ENCODE measurements around the gene EFCC1. TPM values are rescaled to one million over a fixed set of nuclear protein-coding genes. Genes with fewer than 3 reads are reported as not detected.

EFCC1 gene
- total RNA-seq, 1 experiment from 2014 or later = 0.24 TPM

- no peaks in the 10 kb centered on the region for H4K20me1 ChIP-seq (ENCODE audit: insufficient read depth)
- H3F3A ChIP-seq (ENCODE audit: insufficient read depth, low read depth) = no peaks in the 10 kb centered on the region
- no peaks in the 10 kb centered on the region for H3K79me2 ChIP-seq (ENCODE audit: low read depth)
- DNase-seq = no peak
- no peak overlapping the region for H3K4me3 ChIP-seq
- CTCF ChIA-PET = interaction anchor here (1.3 kb wide), 1 partner anchor 12 kb away, joined by 11 read pairs; no protein-coding TSS in a partner anchor
- H3K4me1 ChIP-seq (replicated peaks; ENCODE audit: insufficient read depth) = no peaks in the 10 kb centered on the region
- POLR2A ChIA-PET (ENCODE audit: unreplicated experiment) = interaction anchor here (0.6 kb wide), 1 partner anchor 226 kb away, joined by 3 read pairs; no protein-coding TSS in a partner anchor
- 0 out of 2 replicates have a peak, but pooled peaks cover 5% of the 10 kb centered on the region for H3K27me3 ChIP-seq (ENCODE audit: insufficient read depth, low read depth)
- no peaks in the 10 kb centered on the region for H3K9me3 ChIP-seq (ENCODE audit: insufficient read depth, low read depth)
- H3K36me3 ChIP-seq (ENCODE audit: low read depth) = no peaks in the 10 kb centered on the region
- no peaks in the 10 kb centered on the region for H3K9me2 ChIP-seq (ENCODE audit: insufficient read depth)
- intact Hi-C loops (cut with micrococcal nuclease; ENCODE audit: unreplicated experiment) = loop anchor here (2.0 kb wide), 1 partner anchor 48 kb away; no protein-coding TSS in a partner anchor
- H2AFZ ChIP-seq = no peak overlapping the region
- no TSS peak for BruUV-seq (replicated peaks)
- no peak for TF ChIP-seq CTCF (conservative IDR thresholded peaks at IDR 0.05)
- TF ChIP-seq EZH2 (IDR thresholded peaks at IDR 0.05; ENCODE audit: low read depth) = no peak
- no peak overlapping the region for H3K27ac ChIP-seq
- no peak overlapping the region for H3K4me2 ChIP-seq
These were observed 3.7 kb downstream of the EFCC1 start for GRCh38 chr3:129004639-129005295.

- no peaks in the 10 kb centered on the region for H3K4me1 ChIP-seq (replicated peaks; ENCODE audit: insufficient read depth)
- no peak overlapping the region for H3K27ac ChIP-seq
- H3K79me2 ChIP-seq (ENCODE audit: low read depth) = no peaks in the 10 kb centered on the region
- no peak for TF ChIP-seq CTCF (conservative IDR thresholded peaks at IDR 0.05)
- ChIA-PET CTCF (no interaction called here), POLR2A (ENCODE audit: unreplicated experiment) (no interaction called here)
- BruUV-seq (replicated peaks) = no TSS peak
- intact Hi-C loops (cut with micrococcal nuclease; ENCODE audit: unreplicated experiment) = loop anchor here (2.0 kb wide), 1 partner anchor 47 kb away; no protein-coding TSS in a partner anchor
- no peak for DNase-seq
- H3K27me3 ChIP-seq (ENCODE audit: insufficient read depth, low read depth) = 0 out of 2 replicates have a peak, but pooled peaks cover 5% of the 10 kb centered on the region
- no peak overlapping the region for H3K4me3 ChIP-seq
- no peaks in the 10 kb centered on the region for H3K9me2 ChIP-seq (ENCODE audit: insufficient read depth)
- H3K4me2 ChIP-seq = no peak overlapping the region
- H2AFZ ChIP-seq = no peak overlapping the region
- no peaks in the 10 kb centered on the region for H3K36me3 ChIP-seq (ENCODE audit: low read depth)
- H3F3A ChIP-seq (ENCODE audit: insufficient read depth, low read depth) = no peaks in the 10 kb centered on the region
- H3K9me3 ChIP-seq (ENCODE audit: insufficient read depth, low read depth) = no peaks in the 10 kb centered on the region
- no peaks in the 10 kb centered on the region for H4K20me1 ChIP-seq (ENCODE audit: insufficient read depth)
These were observed 4.6 kb downstream of the EFCC1 start for GRCh38 chr3:129005526-129006303.

- H2AFZ ChIP-seq = no peak overlapping the region
- 0 out of 2 replicates have a peak, but pooled peaks cover 5% of the 10 kb centered on the region for H3K27me3 ChIP-seq (ENCODE audit: insufficient read depth, low read depth)
- intact Hi-C loops (cut with micrococcal nuclease; ENCODE audit: unreplicated experiment) = no loop called here
- ChIA-PET CTCF (interaction anchor here (0.6 to 0.7 kb wide), 3 partner anchors 13 to 36 kb away, joined by 3 to 7 read pairs (median 3); no protein-coding TSS in a partner anchor), POLR2A (ENCODE audit: unreplicated experiment) (interaction anchor here (0.7 kb wide), 1 partner anchor 242 kb away, joined by 9 read pairs; the partner anchor contains the start of gene COPG1)
- H3K4me3 ChIP-seq = no peak overlapping the region
- no peaks in the 10 kb centered on the region for H3F3A ChIP-seq (ENCODE audit: insufficient read depth, low read depth)
- H3K9me2 ChIP-seq (ENCODE audit: insufficient read depth) = no peaks in the 10 kb centered on the region
- no peak for TF ChIP-seq EZH2 (IDR thresholded peaks at IDR 0.05; ENCODE audit: low read depth)
- TF ChIP-seq CTCF (conservative IDR thresholded peaks at IDR 0.05) = no peak
- no peaks in the 10 kb centered on the region for H3K36me3 ChIP-seq (ENCODE audit: low read depth)
- no peak for DNase-seq
- H4K20me1 ChIP-seq (ENCODE audit: insufficient read depth) = no peaks in the 10 kb centered on the region
- H3K4me2 ChIP-seq = no peak overlapping the region
- H3K27ac ChIP-seq = no peak overlapping the region
- H3K4me1 ChIP-seq (replicated peaks; ENCODE audit: insufficient read depth) = peaks cover 4% of the 10 kb centered on the region; the same call in 1 of the 2 replicates
- no peaks in the 10 kb centered on the region for H3K9me3 ChIP-seq (ENCODE audit: insufficient read depth, low read depth)
- H3K79me2 ChIP-seq (ENCODE audit: low read depth) = no peaks in the 10 kb centered on the region
- no TSS peak for BruUV-seq (replicated peaks)
These were observed 5.8 kb downstream of the EFCC1 start for GRCh38 chr3:129006864-129007263.

All from PC-9 (cell line).